Endothelial cell of umbilical vein (primary cell): ENCODE results near the gene HSFX2. TPM values are rescaled to one million over a fixed set of nuclear protein-coding genes. Genes with fewer than 3 reads are reported as not detected.

ENCODE experiments used
- BruUV-seq: library from RNA; stranded (reverse); fragments of 400-500 nt; replicated peaks from 2 replicates; lab custom pipeline; 2021; lab: Mats Ljungman, UMichigan
- CTCF ChIA-PET: fragments of 300-600, 350-600 bp; sonication (Branson Sonifier 250); formaldehyde crosslinking; loops from one replicate; lab custom pipeline; 2021; ENCODE audit warnings: antibody characterized with exemption, inconsistent platforms; lab: Charles Lee
- POLR2A ChIA-PET: fragments of 300-600, 350-600 bp; sonication (Branson Sonifier 250); formaldehyde crosslinking; loops from one replicate; lab custom pipeline; 2021; ENCODE audit warnings: antibody characterized with exemption, inconsistent platforms; lab: Charles Lee
- DNase-seq: peaks from one replicate; pipeline ENCODE4 v3.0.0-alpha.2; 2011; ENCODE audit warnings: low read depth, low spot score
- FAIRE-seq: peaks from 2 replicates; lab custom pipeline; 2011; peaks lifted over from hg19 to GRCh38; lab: Jason Lieb, UNC
- H2AFZ ChIP-seq: 2 replicates; pipeline ENCODE4 v1.6.0; 2012; ENCODE audit warnings: low read depth, low read length, control low read depth, inconsistent platforms
- H3K27ac ChIP-seq: 2 replicates; pipeline ENCODE4 v1.5.1; 2011; ENCODE audit warnings: low read depth, mild to moderate bottlenecking, control low read depth, low read length, moderate library complexity; ENCODE audit not compliant: insufficient read depth
- H3K27me3 ChIP-seq, 2 experiments: 2 replicates each; pipeline versions ENCODE4 v1.6.0 to v1.6.1; 2011; ENCODE audit warnings: low read length in 2 of 2, mixed read lengths in 1 of 2; ENCODE audit not compliant: control insufficient read depth in 2 of 2, insufficient read depth in 2 of 2
- H3K36me3 ChIP-seq, 2 experiments: 2 replicates in 1 of 2; 3 replicates in 1 of 2; pipeline ENCODE4 v1.5.1; 2011; ENCODE audit warnings: low read length in 2 of 2, mild to moderate bottlenecking in 1 of 2, moderate library complexity in 1 of 2; ENCODE audit not compliant: control insufficient read depth in 2 of 2, insufficient read depth in 2 of 2; ENCODE audit errors: extremely low read depth in 1 of 2
- H3K4me1 ChIP-seq: 3 replicates; pipeline ENCODE4 v1.5.1; 2011; ENCODE audit warnings: mild to moderate bottlenecking, low read length; ENCODE audit not compliant: control insufficient read depth, insufficient read depth; ENCODE audit errors: extremely low read depth
- H3K4me2 ChIP-seq: 2 replicates; pipeline ENCODE4 v1.6.1; 2011; ENCODE audit warnings: low read length, control low read depth, mixed read lengths; ENCODE audit not compliant: insufficient read depth
- H3K4me3 ChIP-seq, 3 experiments: fragments of 200-600 bp in 1 of 3; sonication (generic), shearing (Covaris generic) in 1 of 3; replicated peaks in 1 of 3; 2 replicates each; pipeline ENCODE4 v1.5.1; 2011 to 2016; ENCODE audit warnings: control low read depth in 3 of 3, low read length in 3 of 3, mild to moderate bottlenecking in 2 of 3, inconsistent platforms in 1 of 3, low read depth in 1 of 3, moderate library complexity in 1 of 3; ENCODE audit not compliant: insufficient read depth in 1 of 3
- H3K79me2 ChIP-seq: 2 replicates; pipeline ENCODE4 v1.6.0; 2012; ENCODE audit warnings: low read length, inconsistent platforms; ENCODE audit not compliant: control insufficient read depth, insufficient read depth
- H3K9ac ChIP-seq: replicated peaks from 2 replicates; pipeline ENCODE3; 2011; ENCODE audit warnings: low read length, control low read depth; ENCODE audit not compliant: insufficient read depth; ENCODE audit errors: extremely low read depth
- H3K9me1 ChIP-seq: replicated peaks from 3 replicates; pipeline ENCODE4 v1.6.0; 2011; ENCODE audit warnings: mild to moderate bottlenecking, low read length; ENCODE audit not compliant: control insufficient read depth, insufficient read depth; ENCODE audit errors: extremely low read depth
- H3K9me3 ChIP-seq: replicated peaks from 2 replicates; pipeline ENCODE4 v1.5.1; 2012; ENCODE audit warnings: low read length, inconsistent platforms; ENCODE audit not compliant: control insufficient read depth, insufficient read depth
- H4K20me1 ChIP-seq: replicated peaks from 2 replicates; pipeline ENCODE3; 2011; ENCODE audit warnings: mild to moderate bottlenecking, low read length; ENCODE audit not compliant: control insufficient read depth, insufficient read depth; ENCODE audit errors: extremely low read depth
- FOS ChIP-seq: IDR thresholded peaks from 2 replicates; pipeline ENCODE4 v1.6.1; 2011; ENCODE audit warnings: mild to moderate bottlenecking, low read length, moderate library complexity, borderline replicate concordance; ENCODE audit not compliant: insufficient read depth
- GATA2 ChIP-seq: IDR thresholded peaks from 2 replicates; pipeline ENCODE4 v1.7.0; 2011; ENCODE audit warnings: low read depth, mild to moderate bottlenecking, moderate library complexity, mixed read lengths, low read length; ENCODE audit not compliant: insufficient read length, insufficient read depth
- JUN ChIP-seq: IDR thresholded peaks from 2 replicates; pipeline ENCODE4 v1.6.1; 2011; ENCODE audit warnings: borderline replicate concordance, low read depth; ENCODE audit not compliant: insufficient read length, insufficient read depth
- MYC ChIP-seq: IDR thresholded peaks from one replicate; pipeline ENCODE4 v1.6.1; 2011; ENCODE audit warnings: mild to moderate bottlenecking, low read depth, low read length
- POLR2AphosphoS5 ChIP-seq: IDR thresholded peaks from 2 replicates; pipeline ENCODE4 v1.6.1; 2012; ENCODE audit warnings: low read depth, mild to moderate bottlenecking, control low read depth, low read length, moderate library complexity; ENCODE audit not compliant: insufficient read depth
- dilution Hi-C: fragments of 300-500 bp; cut with MboI; formaldehyde crosslinking; loops from one replicate; pipeline ENCODE4 v1.15.0; 2019; ENCODE audit warnings: low sequenced_read_pairs; ENCODE audit not compliant: extremely low pct_ligation_motif_present
- intact Hi-C: fragments of 100-400 bp; cut with micrococcal nuclease; formaldehyde crosslinking; loops from one replicate; pipeline ENCODE4 v1.10.0; 2022
- polyA plus RNA-seq, 4 experiments: library from polyadenylated mRNA; depleted of rRNA in 3 of 4; stranded (reverse) in 3 of 4; unstranded in 1 of 4; fragments of >200 nt; gene quantifications; 2 replicates each; pipeline versions ENCODE4 v1.2.1 to v1.2.3, GENCODE V29; 2011 to 2012; ENCODE audit warnings: missing spikeins in 1 of 4
- total RNA-seq: library from RNA; stranded (reverse); gene quantifications from 2 replicates; pipeline ENCODE4 v1.2.3, GENCODE V29; 2021
- TF ChIP-seq, protein P1 (sequence below): IDR thresholded peaks from 2 replicates; pipeline ENCODE4 v1.6.1; 2011; ENCODE audit not compliant: insufficient read depth, insufficient read length

Gene HSFX2
- total and polyA plus RNA-seq, 2 donors (not counting 3 experiments of a cell fraction or from before 2014, with no cell fraction given): 0.11 TPM; not detected in 1

DNA sequence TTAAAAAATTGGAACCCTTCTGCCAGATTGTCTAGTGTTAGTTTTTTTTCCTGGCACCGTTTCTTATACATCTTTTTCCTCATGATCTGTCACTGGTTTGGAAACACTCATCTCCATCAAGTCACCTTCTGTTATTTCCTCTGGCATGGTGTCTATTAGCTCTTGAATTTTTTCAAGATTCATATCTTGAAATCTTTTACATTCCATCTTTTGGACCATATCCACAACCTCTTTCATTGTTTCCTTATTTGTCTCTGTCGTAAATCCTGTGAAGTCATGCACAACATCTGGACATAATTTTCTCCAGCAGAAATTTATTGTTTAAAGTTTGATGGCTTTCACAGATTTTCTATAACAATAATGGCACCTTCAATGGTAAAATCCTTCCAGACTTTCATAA is 46.7 kb upstream of the HSFX2 start:
- Histone ChIP-seq H4K20me1 (no peaks in the 10 kb centered on the region), H3K9me3 (no peaks in the 10 kb centered on the region), H3K4me3 (no peak overlapping the region), H3K79me2 (no peaks in the 10 kb centered on the region), H3K36me3 (no peaks in the 10 kb centered on the region), H2AFZ (no peak overlapping the region), H3K4me1 (no peaks in the 10 kb centered on the region), H3K4me2 (no peak overlapping the region), H3K27me3 (no peaks in the 10 kb centered on the region), H3K9me1 (no peaks in the 10 kb centered on the region), H3K9ac (no peak overlapping the region), H3K27ac (no peak overlapping the region)
- ChIA-PET CTCF (no interaction called here), POLR2A (no interaction called here)
- intact Hi-C loops (no loop called here), dilution Hi-C loops (no loop called here)
- FAIRE-seq (no peak), DNase-seq (no peak)
- no peak for TF ChIP-seq MYC
- no TSS peak for BruUV-seq

DNA sequence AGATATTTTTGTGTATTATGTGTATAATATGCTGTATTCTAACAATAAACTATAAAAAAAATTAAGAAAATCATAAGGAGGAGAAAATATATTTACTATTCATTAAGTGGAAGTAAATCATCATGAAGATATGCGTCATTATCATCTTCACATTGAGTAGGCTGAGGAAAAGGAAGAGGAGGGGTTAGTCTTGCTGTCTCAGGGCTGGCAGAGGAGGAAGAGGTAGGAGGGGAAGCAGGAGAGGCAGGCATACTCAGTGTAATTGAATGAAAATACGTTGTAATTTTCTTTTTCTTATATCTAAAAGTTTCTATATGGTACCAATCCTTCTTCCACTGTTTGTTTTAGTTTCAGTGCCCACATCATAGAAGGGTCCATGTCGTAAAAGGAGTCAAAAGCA is 46.3 kb upstream of the HSFX2 start:
- H3K27ac ChIP-seq: no peak overlapping the region
- no peaks in the 10 kb centered on the region for H3K9me1 ChIP-seq
- H3K79me2 ChIP-seq: no peaks in the 10 kb centered on the region
- no peak overlapping the region for H3K4me2 ChIP-seq
- CTCF ChIA-PET: no interaction called here
- TF ChIP-seq GATA2 (no peak), FOS (no peak), JUN (no peak), POLR2AphosphoS5 (no peak)
- TF ChIP-seq, protein P1, sequence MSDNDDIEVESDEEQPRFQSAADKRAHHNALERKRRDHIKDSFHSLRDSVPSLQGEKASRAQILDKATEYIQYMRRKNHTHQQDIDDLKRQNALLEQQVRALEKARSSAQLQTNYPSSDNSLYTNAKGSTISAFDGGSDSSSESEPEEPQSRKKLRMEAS: no peak
- BruUV-seq: no TSS peak
- FAIRE-seq (no peak), DNase-seq (no peak)
- no peak overlapping the region for H2AFZ ChIP-seq
- H3K4me3 ChIP-seq: no peak overlapping the region
- POLR2A ChIA-PET: no interaction called here
- H3K4me1 ChIP-seq: no peaks in the 10 kb centered on the region
- H4K20me1 ChIP-seq: no peaks in the 10 kb centered on the region
- dilution Hi-C loops (no loop called here), intact Hi-C loops (no loop called here)
- no peaks in the 10 kb centered on the region for H3K27me3 ChIP-seq
- H3K36me3 ChIP-seq: no peaks in the 10 kb centered on the region
- no peak overlapping the region for H3K9ac ChIP-seq
- no peaks in the 10 kb centered on the region for H3K9me3 ChIP-seq
